Thyroid gland (tissue), 4 donors: Measurements from ENCODE around the gene ULK3. TPM values are rescaled to one million over a fixed set of nuclear protein-coding genes. Genes with fewer than 3 reads are reported as not detected.

Experiments used
- DNase-seq, 2 donors: peaks; one replicate each; pipeline ENCODE4 v3.0.0-alpha.2; 2019
- H3K27ac ChIP-seq, 3 donors: fragments of 200-600 bp; sonication (generic); 1 replicate in 2 of 3; 2 replicates in 1 of 3; pipeline ENCODE4 v1.5.1; 2016 to 2019; ENCODE audit warnings: mild to moderate bottlenecking in 1 of 3, moderate library complexity in 1 of 3
- H3K27me3 ChIP-seq: fragments of 200-600 bp; sonication (generic); one replicate; pipeline ENCODE4 v1.5.1; 2019
- H3K36me3 ChIP-seq, 2 donors: fragments of 200-600 bp; sonication (generic); one replicate each; pipeline ENCODE4 v1.5.1; 2016 to 2019
- H3K4me1 ChIP-seq, 2 donors: fragments of 200-600 bp; sonication (generic); one replicate each; pipeline ENCODE4 v1.5.1; 2017 to 2019
- H3K4me3 ChIP-seq, 3 donors: fragments of 200-600 bp; sonication (generic); replicated peaks in 1 of 3; 1 replicate in 2 of 3; 2 replicates in 1 of 3; pipeline ENCODE4 v1.5.1; 2016; ENCODE audit warnings: mild to moderate bottlenecking in 1 of 3
- H3K9me3 ChIP-seq: fragments of 200-600 bp; sonication (generic); one replicate; pipeline ENCODE4 v1.5.1; 2017
- POLR2A ChIP-seq, 2 donors: fragments of 450-650 bp; IDR thresholded peaks; one replicate each; pipeline ENCODE4 v1.6.1; 2017; ENCODE audit warnings: antibody characterized with exemption in 2 of 2, mild to moderate bottlenecking in 2 of 2, moderate library complexity in 1 of 2
- WGBS, 2 donors: methylation state at CpG; one replicate each; pipeline ENCODE4 v1.1.5; 2017; 5-methylcytosine and 5-hydroxymethylcytosine counted together
- intact Hi-C: fragments of 100-400 bp; cut with DNase I; formaldehyde crosslinking; loops from one replicate; pipeline ENCODE4 v1.15.1; 2023
- total RNA-seq, 4 donors: library from RNA; depleted of rRNA; stranded (reverse); fragments of >200 nt; gene quantifications; one replicate each; pipeline ENCODE4 v1.2.3, GENCODE V29; 2016
- TF ChIP-seq, protein P1 (sequence below), 6 experiments: fragments of 200-600 bp in 3 of 6; fragments of 450-650 bp in 3 of 6; sonication (generic) in 3 of 6; IDR thresholded peaks; one replicate each; pipeline ENCODE4 v1.5.1; 2016 to 2019; ENCODE audit warnings: antibody characterized with exemption in 6 of 6, mild to moderate bottlenecking in 2 of 6, inconsistent platforms in 1 of 6, moderate library complexity in 1 of 6

The ULK3 gene
- total RNA-seq, 4 donors from 2014 or later: 40.9 to 91.1 (median 74.7) TPM

DNA sequence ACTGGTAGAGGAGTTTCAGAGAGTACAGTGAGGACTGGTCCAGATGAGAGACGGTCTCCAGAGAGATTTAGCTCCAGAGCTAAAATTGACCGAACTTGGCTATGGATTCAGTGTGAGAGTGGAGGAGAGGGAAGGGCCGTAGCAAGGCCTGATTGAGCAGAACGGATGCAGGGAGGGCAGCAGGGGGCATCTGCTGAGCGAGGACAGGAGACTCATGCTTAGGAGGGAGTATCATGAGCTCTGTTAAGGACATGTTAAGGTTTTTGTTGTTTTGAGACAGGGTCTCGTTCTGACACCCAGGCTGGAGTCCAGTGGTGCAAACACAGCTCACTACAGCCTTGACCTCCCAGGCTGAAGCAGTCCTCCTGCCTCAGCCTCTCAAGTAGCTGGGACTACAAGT lies 38.0 kb downstream of the ULK3 start:
- TF ChIP-seq POLR2A (IDR thresholded peaks at IDR 0.05): no peak
- Histone ChIP-seq H3K9me3 (no peaks in the 10 kb centered on the region), H3K4me3 (no peak overlapping the region), H3K4me1 (peaks cover 0 to 17% of the 10 kb centered on the region in 2 donors), H3K36me3 (peaks cover 13 to 19% of the 10 kb centered on the region in 2 donors), H3K27ac (no peak overlapping the region), H3K27me3 (no peaks in the 10 kb centered on the region)
- intact Hi-C loops: no loop called here
- no peak for DNase-seq
- WGBS, 2 donors: 81 to 82% methylated on average over 6 of the region's 6 CpGs

DNA sequence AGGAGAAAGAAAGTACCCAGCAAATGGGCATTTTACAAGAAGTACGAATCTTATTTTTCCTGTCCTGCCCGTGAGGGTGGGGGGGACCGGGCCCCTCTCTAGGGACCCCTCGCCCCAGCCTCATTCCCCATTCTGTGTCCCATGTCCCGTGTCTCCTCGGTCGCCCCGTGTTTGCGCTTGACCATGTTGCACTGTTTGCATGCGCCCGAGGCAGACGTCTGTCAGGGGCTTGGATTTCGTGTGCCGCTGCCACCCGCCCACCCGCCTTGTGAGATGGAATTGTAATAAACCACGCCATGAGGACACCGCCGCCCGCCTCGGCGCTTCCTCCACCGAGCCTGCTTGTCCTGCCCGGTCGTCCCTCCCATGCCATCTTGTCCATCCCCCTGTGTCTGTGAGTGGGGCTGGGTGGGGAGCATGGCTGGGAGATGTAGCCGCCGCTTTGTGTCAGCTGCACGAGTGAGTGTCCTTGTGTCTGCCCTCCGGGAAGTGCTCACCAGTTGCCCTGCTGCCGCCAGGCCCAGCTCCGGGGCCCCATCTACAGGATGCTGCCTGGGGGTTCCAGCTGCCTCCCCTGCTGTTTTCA lies 40.0 kb downstream of the ULK3 start:
- Histone ChIP-seq H3K4me3 (no peak overlapping the region), H3K9me3 (no peaks in the 10 kb centered on the region), H3K27ac (no peak overlapping the region), H3K36me3 (peaks cover 13 to 19% of the 10 kb centered on the region in 2 donors), H3K4me1 (peaks cover 0 to 7% of the 10 kb centered on the region in 2 donors), H3K27me3 (no peaks in the 10 kb centered on the region)
- intact Hi-C loops: no loop called here
- TF ChIP-seq, protein P1, sequence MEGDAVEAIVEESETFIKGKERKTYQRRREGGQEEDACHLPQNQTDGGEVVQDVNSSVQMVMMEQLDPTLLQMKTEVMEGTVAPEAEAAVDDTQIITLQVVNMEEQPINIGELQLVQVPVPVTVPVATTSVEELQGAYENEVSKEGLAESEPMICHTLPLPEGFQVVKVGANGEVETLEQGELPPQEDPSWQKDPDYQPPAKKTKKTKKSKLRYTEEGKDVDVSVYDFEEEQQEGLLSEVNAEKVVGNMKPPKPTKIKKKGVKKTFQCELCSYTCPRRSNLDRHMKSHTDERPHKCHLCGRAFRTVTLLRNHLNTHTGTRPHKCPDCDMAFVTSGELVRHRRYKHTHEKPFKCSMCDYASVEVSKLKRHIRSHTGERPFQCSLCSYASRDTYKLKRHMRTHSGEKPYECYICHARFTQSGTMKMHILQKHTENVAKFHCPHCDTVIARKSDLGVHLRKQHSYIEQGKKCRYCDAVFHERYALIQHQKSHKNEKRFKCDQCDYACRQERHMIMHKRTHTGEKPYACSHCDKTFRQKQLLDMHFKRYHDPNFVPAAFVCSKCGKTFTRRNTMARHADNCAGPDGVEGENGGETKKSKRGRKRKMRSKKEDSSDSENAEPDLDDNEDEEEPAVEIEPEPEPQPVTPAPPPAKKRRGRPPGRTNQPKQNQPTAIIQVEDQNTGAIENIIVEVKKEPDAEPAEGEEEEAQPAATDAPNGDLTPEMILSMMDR (IDR thresholded peaks at IDR 0.05): no peak
- no peak for TF ChIP-seq POLR2A (IDR thresholded peaks at IDR 0.05)
- no peak for DNase-seq
- WGBS, 2 donors: 95 to 96% methylated on average over 27 to 29 of the region's 31 CpGs

DNA sequence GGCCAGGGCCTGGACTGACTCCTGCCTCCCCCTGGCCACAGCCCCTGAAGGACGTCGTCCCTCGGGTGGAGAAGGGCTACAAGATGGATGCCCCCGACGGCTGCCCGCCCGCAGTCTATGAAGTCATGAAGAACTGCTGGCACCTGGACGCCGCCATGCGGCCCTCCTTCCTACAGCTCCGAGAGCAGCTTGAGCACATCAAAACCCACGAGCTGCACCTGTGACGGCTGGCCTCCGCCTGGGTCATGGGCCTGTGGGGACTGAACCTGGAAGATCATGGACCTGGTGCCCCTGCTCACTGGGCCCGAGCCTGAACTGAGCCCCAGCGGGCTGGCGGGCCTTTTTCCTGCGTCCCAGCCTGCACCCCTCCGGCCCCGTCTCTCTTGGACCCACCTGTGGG lies 40.7 kb downstream of the ULK3 start:
- no peaks in the 10 kb centered on the region for H3K9me3 ChIP-seq
- peaks cover 13 to 19% of the 10 kb centered on the region in 2 donors for H3K36me3 ChIP-seq
- no peak overlapping the region for H3K27ac ChIP-seq
- H3K27me3 ChIP-seq: no peaks in the 10 kb centered on the region
- no peak for DNase-seq
- intact Hi-C loops: no loop called here
- 92 to 96% methylated on average over 12 to 20 of the region's 20 CpGs for WGBS, 2 donors
- no peak overlapping the region for H3K4me3 ChIP-seq
- peaks cover 0 to under 1% of the 10 kb centered on the region in 2 donors for H3K4me1 ChIP-seq
- TF ChIP-seq, protein P1 (IDR thresholded peaks at IDR 0.05): no peak
- no peak for TF ChIP-seq POLR2A (IDR thresholded peaks at IDR 0.05)

DNA sequence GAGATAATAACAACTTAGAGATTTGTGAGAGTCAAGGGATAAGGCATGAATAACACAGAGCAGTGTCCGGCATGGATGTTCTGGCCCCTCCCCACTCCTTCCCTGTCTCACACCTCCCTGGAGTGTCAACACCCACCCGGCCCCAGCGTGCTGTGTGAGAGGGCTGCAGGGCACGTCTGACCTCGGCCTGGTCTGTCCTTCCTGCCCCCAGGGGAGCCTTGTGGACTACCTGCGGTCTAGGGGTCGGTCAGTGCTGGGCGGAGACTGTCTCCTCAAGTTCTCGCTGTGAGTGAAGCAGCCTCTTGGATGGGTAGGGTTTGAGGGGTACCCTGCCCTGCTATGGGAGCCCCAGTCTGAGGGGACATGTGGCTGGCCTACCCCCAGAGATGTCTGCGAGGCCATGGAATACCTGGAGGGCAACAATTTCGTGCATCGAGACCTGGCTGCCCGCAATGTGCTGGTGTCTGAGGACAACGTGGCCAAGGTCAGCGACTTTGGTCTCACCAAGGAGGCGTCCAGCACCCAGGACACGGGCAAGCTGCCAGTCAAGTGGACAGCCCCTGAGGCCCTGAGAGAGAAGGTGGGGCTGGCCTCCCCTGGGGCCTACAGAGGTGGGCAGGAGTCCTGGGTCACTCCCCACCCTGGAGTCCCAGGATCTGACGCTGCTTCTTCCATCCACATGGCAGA lies 41.5 kb downstream of the ULK3 start:
- Histone ChIP-seq H3K4me3 (no peak overlapping the region), H3K4me1 (no peaks in the 10 kb centered on the region), H3K27me3 (no peaks in the 10 kb centered on the region), H3K27ac (no peak overlapping the region), H3K36me3 (peaks cover 13 to 19% of the 10 kb centered on the region in 2 donors), H3K9me3 (no peaks in the 10 kb centered on the region)
- intact Hi-C loops: no loop called here
- TF ChIP-seq, protein P1 (IDR thresholded peaks at IDR 0.05): no peak
- TF ChIP-seq POLR2A (IDR thresholded peaks at IDR 0.05): no peak
- WGBS, 2 donors: 86 to 90% methylated on average over 8 to 11 of the region's 18 CpGs
- no peak for DNase-seq

DNA sequence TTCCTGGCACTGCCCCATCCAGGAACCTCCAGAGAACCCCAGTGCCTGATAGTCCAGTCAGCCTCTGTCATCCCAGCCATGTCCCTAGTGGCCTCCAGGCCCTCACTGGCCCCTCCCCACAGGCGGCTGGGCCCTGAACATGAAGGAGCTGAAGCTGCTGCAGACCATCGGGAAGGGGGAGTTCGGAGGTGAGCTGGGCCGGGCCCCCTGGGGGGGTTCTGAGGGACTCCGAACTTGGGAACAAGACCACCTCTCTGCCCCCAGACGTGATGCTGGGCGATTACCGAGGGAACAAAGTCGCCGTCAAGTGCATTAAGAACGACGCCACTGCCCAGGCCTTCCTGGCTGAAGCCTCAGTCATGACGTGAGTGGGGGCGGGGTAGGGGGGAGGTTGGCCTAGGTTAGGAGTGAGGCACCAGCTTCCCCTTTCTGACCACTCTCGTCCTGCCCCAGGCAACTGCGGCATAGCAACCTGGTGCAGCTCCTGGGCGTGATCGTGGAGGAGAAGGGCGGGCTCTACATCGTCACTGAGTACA lies 42.3 kb downstream of the ULK3 start:
- DNase-seq: no peak

More for the DNA sequence above, 42.3 kb downstream of the ULK3 start:
- Histone ChIP-seq H3K27ac (no peak overlapping the region), H3K4me1 (no peaks in the 10 kb centered on the region), H3K9me3 (no peaks in the 10 kb centered on the region), H3K36me3 (peaks cover 13 to 19% of the 10 kb centered on the region in 2 donors), H3K4me3 (no peak overlapping the region), H3K27me3 (no peaks in the 10 kb centered on the region)
- TF ChIP-seq POLR2A (IDR thresholded peaks at IDR 0.05): no peak
- TF ChIP-seq, protein P1 (IDR thresholded peaks at IDR 0.05): no peak
- intact Hi-C loops: no loop called here
- WGBS, 2 donors: 88 to 96% methylated on average over 11 to 19 of the region's 20 CpGs
